ENCODE results near the gene RPL7L1. TPM values are rescaled to one million over a fixed set of nuclear protein-coding genes. Genes with fewer than 3 reads are reported as not detected.

The RPL7L1 gene
- total and polyA plus RNA-seq, 2 of the 13 experiments (the other 11 are each of a cell fraction or from before 2014, with no cell fraction given): 51.6 to 179 TPM

DNA sequence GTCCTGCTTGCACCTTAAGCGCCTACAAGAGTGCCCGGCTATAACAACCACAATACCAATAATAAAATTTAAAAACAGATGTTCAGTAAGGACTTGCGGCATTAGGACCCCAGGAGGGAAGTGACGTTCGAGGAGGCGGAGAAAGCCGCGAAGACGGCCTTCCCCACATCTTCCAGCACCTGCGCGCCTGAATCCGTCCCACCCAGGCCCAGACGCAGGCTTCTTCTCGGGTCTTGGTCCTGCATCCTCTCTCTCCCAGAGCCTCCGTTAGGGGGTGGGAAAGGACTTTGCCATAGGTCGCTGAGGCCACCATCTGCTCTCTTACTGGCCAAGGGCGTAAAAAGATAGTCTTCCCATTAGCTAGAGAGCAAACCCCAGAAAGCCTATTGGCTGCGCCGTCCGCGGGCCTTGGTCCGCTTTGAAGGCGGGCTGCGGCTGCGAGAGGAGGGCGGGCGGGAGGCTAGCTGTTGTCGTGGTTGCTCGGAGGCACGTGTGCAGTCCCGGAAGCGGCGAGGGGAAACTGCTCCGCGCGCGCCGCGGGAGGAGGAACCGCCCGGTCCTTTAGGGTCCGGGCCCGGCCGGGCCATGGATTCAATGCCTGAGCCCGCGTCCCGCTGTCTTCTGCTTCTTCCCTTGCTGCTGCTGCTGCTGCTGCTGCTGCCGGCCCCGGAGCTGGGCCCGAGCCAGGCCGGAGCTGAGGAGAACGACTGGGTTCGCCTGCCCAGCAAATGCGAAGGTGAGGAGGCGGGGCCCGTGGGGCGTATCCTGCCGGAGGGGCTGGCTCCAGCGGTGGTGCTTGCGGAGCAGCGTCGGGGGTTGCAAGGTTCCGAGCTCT is 49.8 kb downstream of the RPL7L1 start, which contains the start of gene CNPY3 (continued):
- TF ChIP-seq, protein P1, sequence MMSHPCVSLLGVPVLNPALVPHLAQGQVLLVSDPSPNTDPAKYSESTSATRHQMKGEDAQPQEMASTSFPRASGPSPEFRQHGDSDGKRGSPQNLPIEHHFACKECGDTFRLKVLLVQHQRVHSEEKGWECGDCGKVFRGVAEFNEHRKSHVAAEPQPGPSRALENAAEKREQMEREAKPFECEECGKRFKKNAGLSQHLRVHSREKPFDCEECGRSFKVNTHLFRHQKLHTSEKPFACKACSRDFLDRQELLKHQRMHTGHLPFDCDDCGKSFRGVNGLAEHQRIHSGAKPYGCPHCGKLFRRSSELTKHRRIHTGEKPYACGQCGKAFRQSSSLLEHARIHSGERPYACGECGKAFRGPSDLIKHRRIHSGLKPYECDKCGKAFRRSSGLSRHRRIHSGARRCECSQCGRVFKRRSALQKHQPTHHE (CRISPR knock-in tag; IDR thresholded peaks at IDR 0.05; ENCODE audit: borderline replicate concordance): peak; percentile 92; the same call in 1 of the 2 replicates
- TF ChIP-seq MTF2 (CRISPR knock-in tag; IDR thresholded peaks at IDR 0.05; ENCODE audit: borderline replicate concordance): no peak
- peak; percentile 88 for TF ChIP-seq PHF20 (CRISPR knock-in tag; IDR thresholded peaks at IDR 0.05)
- peak; percentile 95 for TF ChIP-seq NCOA1 (CRISPR knock-in tag; IDR thresholded peaks at IDR 0.05)
- TF ChIP-seq MIXL1 (CRISPR knock-in tag; IDR thresholded peaks at IDR 0.05): peak; percentile 76
- peak; percentile 88 for TF ChIP-seq PHF5A (CRISPR knock-in tag; IDR thresholded peaks at IDR 0.05; ENCODE audit: low read depth, unreplicated experiment)
- TF ChIP-seq, protein P2, sequence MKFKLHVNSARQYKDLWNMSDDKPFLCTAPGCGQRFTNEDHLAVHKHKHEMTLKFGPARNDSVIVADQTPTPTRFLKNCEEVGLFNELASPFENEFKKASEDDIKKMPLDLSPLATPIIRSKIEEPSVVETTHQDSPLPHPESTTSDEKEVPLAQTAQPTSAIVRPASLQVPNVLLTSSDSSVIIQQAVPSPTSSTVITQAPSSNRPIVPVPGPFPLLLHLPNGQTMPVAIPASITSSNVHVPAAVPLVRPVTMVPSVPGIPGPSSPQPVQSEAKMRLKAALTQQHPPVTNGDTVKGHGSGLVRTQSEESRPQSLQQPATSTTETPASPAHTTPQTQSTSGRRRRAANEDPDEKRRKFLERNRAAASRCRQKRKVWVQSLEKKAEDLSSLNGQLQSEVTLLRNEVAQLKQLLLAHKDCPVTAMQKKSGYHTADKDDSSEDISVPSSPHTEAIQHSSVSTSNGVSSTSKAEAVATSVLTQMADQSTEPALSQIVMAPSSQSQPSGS (CRISPR knock-in tag; IDR thresholded peaks at IDR 0.05): peak; percentile 82
- TF ChIP-seq, protein P3, sequence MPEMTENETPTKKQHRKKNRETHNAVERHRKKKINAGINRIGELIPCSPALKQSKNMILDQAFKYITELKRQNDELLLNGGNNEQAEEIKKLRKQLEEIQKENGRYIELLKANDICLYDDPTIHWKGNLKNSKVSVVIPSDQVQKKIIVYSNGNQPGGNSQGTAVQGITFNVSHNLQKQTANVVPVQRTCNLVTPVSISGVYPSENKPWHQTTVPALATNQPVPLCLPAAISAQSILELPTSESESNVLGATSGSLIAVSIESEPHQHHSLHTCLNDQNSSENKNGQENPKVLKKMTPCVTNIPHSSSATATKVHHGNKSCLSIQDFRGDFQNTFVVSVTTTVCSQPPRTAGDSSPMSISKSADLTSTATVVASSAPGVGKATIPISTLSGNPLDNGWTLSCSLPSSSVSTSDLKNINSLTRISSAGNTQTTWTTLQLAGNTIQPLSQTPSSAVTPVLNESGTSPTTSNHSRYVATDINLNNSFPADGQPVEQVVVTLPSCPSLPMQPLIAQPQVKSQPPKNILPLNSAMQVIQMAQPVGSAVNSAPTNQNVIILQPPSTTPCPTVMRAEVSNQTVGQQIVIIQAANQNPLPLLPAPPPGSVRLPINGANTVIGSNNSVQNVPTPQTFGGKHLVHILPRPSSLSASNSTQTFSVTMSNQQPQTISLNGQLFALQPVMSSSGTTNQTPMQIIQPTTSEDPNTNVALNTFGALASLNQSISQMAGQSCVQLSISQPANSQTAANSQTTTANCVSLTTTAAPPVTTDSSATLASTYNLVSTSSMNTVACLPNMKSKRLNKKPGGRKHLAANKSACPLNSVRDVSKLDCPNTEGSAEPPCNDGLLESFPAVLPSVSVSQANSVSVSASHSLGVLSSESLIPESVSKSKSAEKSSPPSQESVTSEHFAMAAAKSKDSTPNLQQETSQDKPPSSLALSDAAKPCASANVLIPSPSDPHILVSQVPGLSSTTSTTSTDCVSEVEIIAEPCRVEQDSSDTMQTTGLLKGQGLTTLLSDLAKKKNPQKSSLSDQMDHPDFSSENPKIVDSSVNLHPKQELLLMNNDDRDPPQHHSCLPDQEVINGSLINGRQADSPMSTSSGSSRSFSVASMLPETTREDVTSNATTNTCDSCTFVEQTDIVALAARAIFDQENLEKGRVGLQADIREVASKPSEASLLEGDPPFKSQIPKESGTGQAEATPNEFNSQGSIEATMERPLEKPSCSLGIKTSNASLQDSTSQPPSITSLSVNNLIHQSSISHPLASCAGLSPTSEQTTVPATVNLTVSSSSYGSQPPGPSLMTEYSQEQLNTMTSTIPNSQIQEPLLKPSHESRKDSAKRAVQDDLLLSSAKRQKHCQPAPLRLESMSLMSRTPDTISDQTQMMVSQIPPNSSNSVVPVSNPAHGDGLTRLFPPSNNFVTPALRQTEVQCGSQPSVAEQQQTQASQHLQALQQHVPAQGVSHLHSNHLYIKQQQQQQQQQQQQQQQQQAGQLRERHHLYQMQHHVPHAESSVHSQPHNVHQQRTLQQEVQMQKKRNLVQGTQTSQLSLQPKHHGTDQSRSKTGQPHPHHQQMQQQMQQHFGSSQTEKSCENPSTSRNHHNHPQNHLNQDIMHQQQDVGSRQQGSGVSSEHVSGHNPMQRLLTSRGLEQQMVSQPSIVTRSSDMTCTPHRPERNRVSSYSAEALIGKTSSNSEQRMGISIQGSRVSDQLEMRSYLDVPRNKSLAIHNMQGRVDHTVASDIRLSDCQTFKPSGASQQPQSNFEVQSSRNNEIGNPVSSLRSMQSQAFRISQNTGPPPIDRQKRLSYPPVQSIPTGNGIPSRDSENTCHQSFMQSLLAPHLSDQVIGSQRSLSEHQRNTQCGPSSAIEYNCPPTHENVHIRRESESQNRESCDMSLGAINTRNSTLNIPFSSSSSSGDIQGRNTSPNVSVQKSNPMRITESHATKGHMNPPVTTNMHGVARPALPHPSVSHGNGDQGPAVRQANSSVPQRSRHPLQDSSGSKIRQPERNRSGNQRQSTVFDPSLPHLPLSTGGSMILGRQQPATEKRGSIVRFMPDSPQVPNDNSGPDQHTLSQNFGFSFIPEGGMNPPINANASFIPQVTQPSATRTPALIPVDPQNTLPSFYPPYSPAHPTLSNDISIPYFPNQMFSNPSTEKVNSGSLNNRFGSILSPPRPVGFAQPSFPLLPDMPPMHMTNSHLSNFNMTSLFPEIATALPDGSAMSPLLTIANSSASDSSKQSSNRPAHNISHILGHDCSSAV (CRISPR knock-in tag; IDR thresholded peaks at IDR 0.05; ENCODE audit: borderline replicate concordance): no peak; the same call in 1 of the 2 replicates
- TF ChIP-seq ARHGAP35 (CRISPR knock-in tag; IDR thresholded peaks at IDR 0.05; ENCODE audit: borderline replicate concordance): peak; percentile 98
- TF ChIP-seq SUZ12 (IDR thresholded peaks at IDR 0.05; ENCODE audit: low read depth, low read length): no peak
- peak; percentile 85 for TF ChIP-seq GATAD1 (CRISPR knock-in tag; IDR thresholded peaks at IDR 0.05)
- TF ChIP-seq, protein P4, sequence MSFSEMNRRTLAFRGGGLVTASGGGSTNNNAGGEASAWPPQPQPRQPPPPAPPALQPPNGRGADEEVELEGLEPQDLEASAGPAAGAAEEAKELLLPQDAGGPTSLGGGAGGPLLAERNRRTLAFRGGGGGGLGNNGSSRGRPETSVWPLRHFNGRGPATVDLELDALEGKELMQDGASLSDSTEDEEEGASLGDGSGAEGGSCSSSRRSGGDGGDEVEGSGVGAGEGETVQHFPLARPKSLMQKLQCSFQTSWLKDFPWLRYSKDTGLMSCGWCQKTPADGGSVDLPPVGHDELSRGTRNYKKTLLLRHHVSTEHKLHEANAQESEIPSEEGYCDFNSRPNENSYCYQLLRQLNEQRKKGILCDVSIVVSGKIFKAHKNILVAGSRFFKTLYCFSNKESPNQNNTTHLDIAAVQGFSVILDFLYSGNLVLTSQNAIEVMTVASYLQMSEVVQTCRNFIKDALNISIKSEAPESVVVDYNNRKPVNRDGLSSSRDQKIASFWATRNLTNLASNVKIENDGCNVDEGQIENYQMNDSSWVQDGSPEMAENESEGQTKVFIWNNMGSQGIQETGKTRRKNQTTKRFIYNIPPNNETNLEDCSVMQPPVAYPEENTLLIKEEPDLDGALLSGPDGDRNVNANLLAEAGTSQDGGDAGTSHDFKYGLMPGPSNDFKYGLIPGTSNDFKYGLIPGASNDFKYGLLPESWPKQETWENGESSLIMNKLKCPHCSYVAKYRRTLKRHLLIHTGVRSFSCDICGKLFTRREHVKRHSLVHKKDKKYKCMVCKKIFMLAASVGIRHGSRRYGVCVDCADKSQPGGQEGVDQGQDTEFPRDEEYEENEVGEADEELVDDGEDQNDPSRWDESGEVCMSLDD (CRISPR knock-in tag; IDR thresholded peaks at IDR 0.05; ENCODE audit: borderline replicate concordance): peak; percentile 65
- peak; percentile 76; the same call in 1 of the 2 replicates for TF ChIP-seq MIER3 (CRISPR knock-in tag; IDR thresholded peaks at IDR 0.05; ENCODE audit: borderline replicate concordance)
- TF ChIP-seq NCOA2 (CRISPR knock-in tag; IDR thresholded peaks at IDR 0.05): peak; percentile 69; the same call in 1 of the 2 replicates
